HG02852 (cell line): ENCODE data around the gene UBL3.

Source experiments
- ATAC-seq: cut with Tn5 transposase; IDR thresholded peaks from one replicate; pipeline ENCODE4 v1.9.1; 2021; ENCODE audit warnings: mild to moderate bottlenecking, moderate library complexity; ENCODE audit not compliant: unreplicated experiment

Gene UBL3, protein sequence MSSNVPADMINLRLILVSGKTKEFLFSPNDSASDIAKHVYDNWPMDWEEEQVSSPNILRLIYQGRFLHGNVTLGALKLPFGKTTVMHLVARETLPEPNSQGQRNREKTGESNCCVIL

DNA sequence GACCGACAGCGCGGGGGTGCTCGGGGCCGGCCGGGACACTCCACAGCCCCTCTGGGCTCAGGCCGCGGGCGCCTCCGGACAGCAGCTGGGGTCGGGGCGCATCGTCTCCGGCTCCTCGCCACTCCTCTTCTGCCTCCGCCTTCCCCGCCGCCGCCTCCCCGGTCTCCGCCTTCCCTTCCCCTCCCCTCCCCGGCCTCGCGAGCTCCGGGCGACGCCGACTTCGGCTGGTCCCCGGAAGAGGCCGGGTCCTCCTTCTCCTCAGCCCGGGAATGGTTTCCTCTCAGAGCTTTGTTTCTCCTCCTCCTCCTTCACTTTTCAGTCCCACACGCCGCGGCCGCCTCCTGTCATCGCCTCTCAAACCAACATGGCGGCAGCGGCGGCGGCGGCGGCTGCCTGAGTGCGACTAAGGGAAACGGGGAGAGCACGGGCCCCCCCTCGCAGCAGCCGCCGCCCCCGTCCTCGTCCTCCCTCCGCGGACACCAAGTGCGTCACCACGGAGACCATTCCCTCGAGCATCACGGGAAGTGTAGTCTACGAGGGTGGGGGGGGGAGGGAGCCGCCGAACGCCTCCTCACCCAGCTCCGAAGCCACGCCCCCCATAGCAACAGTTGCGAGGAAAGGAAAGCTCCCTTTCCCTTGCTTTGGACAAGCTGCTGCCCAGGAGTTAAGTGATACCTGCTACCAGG lies at the start of gene UBL3:
UBL3 (minus strand) TSS at position 405 of the 686 bp plus-strand sequence. CDS start 1,079 bp downstream, outside the sequence.
- ATAC-seq: peak; percentile 90

DNA sequence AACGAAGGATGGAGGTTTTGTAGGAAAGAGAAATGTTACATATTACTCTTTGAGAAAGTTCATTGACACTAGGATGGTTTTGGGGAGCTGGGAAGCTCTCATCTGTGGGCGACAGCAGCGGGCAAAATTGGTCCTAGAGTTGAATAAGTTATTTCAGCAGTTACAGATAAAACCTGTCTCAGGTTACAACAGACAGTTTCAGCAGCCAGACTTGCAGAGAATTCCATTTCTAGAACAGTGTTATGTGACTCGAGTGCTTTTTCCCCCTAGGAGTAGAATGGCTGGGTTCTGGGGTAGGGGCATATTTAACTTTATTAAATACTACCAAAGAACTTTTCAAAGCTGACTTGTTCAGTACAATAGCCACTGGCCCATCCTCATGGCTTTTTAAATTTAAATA lies 46.7 kb upstream of the UBL3 start:
- ATAC-seq: no peak

DNA sequence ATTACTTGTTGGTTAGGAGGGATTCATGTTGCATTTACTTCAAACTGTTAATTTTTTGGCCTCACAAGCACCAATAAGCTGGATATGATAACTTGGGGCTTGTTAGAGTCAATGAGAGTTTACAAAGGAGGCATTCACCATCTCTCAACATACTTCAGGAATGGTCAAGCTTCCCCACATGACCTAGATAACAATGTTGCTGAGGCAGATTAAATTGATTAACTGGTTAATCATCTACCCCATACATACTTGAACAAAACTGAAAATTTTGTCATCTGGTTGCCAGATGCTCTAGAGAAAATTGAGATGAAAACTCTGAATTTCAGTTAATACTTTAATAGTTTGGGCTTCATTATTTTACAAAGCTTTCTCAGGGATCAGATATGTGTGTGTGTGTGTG lies 43.0 kb upstream of the UBL3 start:
- no peak for ATAC-seq

DNA sequence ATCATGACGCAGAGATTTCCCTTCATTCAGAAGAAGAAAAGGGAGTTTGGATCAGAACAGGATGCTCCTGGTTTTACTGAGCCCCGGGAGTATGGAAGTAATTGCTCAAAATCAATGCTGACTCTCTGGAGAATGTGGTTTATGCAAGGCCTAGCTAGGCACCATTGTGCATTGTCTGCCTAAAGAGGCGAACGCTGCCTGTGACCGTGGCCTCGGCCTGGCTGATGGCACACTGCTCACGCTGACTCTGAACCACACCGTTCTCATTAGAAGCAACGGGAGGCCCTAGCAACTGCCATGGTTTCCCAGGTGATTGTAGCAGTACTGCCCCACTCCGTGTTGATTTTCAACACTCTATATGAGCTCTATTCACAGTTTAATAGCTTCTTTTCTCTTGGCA lies 41.7 kb upstream of the UBL3 start:
- no peak for ATAC-seq

DNA sequence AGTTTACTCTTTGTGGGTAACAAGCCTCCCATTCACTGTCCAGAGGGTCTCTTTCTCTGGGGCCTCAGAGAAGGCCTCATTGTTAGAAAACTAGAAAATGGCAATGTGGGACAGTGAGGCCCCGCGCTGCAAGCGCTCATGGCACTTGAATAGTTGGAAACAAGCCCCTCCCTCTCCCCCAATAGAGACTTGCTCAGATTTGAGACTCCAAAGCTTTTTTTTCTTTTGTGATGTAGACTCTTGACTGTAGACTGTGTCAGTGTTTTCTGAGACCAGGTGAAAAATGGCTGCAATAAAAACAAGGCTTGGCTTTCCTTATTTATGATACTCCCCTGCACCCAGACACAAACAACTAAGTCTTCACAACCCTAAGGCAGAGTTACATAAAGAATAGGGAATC lies 38.7 kb upstream of the UBL3 start:
- no peak for ATAC-seq

DNA sequence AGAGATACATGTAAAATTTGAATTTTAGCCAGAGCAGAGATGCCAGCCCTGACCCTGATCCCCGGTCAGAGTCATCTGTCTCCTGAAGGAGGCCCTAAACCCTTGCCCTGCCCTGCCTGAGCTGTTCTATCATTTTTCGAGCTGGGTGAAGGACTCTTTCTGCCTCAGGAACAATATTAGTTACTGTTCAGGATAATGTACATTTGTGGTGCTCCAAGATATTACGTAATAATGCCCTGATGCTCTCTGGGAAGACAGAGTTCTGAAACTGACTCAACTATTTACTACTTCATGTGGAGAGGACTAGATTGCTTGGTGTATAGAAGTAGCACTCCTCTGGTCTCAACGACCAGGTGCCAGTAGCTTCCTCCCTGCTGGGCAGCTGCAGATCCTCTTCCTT lies 37.9 kb upstream of the UBL3 start:
- no peak for ATAC-seq

DNA sequence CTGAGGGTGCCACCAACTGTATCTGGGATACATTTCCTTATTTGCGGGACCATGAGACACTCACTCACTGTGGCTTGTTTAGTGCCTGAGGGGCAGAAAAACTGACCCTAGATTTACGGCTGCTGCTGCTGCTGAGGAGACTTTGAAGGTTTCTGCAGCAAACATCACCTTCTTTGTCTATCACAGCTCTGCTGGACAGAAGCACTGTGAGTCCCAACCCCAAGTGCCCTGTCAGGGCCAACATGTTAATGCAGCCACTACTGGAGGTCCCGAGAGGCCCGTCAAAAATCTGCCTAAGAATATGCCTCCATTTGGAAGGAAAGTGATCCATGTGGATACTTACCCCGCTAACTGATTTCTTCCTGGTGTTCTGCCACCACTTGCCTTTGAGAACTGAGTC lies 37.3 kb upstream of the UBL3 start:
- no peak for ATAC-seq

DNA sequence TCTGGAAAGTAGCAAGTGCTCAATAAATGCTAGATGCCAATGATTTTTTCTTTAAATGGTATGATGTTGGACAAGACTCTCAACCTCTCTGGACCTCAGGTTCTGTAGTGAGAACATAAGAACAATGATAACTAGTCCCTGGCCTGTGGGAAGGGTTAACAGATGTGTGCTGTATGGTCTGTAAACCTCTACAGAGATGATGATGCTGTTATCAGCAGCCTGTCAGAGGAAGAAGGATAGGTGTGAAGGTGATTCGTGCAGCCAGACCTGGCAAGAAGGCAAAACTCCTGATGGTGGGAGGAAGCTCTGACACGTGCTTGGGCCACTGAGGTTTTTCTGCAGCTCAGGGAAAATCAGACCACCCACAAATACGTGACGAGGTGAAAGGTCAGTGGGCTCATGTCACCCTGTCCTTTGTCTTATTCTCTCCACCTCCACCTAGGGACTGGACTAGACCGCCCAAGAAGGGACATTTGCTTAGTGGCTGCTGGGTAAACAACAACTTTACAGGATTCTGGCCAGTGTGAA lies 36.7 kb upstream of the UBL3 start:
- ATAC-seq: no peak

DNA sequence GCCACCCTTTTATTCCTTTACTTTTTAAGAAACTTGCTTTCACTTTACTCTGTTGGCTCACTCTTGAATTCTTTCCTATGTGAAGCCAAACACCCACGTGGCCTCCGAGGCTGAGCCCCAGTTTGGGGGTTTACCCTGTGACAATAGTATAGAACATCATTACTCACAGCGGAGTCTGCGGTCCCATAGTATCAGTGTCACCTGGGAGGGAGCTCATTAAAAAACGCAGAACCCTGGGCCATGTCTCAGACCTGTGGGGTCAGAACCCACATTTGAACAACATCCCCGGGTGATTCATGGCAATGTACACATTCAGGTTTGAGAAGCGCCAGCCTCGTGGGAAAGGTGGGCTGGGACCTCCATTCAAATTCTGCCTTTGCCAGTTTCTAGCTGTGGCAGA lies 36.0 kb upstream of the UBL3 start:
- no peak for ATAC-seq

DNA sequence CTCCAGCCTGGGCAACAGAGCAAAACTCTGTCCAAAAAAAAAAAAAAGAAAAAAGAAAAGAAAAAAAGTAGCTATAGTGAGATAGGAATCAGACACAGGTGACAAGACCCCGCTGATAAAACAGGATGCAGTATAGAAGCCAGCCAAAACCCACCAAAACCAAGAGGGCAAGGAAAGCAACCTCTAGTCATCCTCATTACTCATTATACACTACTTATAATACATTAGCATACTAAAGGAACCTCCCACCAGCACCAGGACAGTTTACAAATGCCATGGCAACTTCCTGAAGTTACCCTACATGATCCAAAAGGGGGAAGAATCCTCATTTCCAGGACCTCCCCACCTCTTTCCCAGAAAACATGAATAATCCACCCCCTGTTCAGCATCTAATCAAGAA lies 35.6 kb upstream of the UBL3 start:
- no peak for ATAC-seq

DNA sequence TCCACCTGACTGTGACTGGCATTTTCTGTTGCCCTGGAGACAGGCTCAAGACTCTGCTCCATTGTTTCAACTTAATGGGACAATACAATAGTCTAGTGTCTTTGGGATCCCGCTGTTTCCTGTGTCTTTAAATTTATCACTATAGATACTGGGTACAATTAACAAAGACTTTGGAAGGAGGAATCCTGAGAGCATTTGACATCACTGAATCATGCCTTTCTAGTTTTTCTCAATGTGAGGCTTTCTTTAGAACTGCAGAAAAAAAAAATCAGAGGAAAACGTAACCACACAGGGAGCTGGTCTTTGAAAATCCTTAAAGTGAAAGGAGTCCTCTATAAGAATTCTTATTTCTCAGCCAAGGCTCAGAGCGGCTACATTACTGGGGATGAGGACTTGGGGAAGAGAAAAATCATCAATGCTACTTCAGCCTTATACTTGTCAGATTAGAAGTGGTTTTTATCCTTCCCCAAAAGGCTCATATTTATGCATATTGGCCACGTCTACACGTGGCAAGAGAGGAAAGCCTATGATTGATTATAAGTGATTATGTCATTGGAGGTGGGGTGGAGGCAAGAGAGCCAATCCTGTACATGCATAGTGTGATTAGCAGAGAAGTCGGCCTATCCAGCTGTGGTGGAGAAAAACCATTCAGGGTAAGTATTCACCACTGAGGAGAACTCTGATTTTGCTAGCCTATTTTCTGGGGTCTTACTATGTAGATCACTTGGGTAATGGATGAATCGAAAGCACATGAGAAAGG lies 34.4 kb upstream of the UBL3 start:
- ATAC-seq: no peak

DNA sequence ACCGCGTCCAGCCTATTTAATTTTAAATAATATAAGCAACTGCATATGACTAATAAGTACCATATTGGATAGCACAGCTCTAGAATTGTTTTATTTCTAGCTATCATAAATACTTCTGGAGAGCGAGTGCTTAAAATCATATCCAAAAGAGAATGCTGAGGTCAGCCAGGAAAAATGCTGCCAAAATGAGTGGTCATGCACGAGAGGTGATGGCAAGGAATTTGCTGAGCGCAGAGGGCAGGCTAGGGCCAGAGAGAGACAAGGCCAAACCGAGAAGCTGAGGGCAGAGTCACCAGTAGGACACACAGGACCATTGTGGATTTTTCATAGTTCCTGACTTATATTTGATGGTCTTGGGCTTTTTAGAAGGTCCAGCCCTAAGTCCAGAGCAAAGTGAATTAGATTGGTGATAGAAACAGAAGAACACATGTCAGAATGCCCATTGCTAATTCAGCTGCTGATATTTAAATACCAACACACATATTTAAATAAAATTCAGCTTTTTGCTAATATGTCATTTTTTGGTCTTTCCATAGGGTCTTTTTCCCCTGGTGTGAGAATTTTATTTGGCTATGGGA lies 33.6 kb upstream of the UBL3 start:
- ATAC-seq: no peak

DNA sequence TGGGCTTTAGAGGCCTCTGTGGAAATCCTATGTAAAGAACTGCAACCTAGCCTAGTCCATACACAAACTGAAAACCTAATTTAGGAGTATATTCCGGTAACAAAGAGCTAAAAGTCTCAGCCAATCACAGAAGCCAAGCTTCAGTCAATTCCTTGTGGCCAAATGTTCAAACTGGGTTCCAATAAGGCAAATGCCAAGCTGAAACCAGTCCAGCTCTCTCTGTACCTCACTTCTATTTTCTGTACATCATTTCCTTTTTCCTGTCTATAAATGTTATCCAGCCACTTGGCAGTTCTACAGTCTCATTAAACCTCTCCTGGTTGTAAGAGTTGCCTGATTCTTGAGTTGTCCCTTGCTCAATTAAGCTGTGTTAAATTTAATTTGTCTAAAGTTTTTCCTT lies 31.7 kb upstream of the UBL3 start:
- ATAC-seq: no peak

DNA sequence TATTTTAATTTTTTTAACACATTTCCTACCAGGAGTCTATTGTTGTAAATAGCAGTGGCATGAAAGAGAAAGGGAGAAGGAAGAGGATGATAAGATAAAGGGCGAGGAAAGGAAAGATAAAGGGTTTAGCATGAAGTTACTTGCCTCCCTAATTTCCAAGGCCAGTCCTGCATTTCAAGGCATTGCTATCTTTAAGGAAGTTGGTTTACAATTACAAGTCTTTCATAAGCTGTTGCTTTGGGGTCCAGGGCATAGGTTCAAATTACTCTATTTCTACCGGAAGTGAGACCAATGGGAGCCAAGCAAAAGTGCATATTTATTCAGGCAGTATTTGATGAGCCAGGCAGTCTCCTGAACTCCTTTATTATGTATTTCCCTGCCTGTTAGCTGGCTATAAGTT lies 27.7 kb upstream of the UBL3 start:
- no peak for ATAC-seq

DNA sequence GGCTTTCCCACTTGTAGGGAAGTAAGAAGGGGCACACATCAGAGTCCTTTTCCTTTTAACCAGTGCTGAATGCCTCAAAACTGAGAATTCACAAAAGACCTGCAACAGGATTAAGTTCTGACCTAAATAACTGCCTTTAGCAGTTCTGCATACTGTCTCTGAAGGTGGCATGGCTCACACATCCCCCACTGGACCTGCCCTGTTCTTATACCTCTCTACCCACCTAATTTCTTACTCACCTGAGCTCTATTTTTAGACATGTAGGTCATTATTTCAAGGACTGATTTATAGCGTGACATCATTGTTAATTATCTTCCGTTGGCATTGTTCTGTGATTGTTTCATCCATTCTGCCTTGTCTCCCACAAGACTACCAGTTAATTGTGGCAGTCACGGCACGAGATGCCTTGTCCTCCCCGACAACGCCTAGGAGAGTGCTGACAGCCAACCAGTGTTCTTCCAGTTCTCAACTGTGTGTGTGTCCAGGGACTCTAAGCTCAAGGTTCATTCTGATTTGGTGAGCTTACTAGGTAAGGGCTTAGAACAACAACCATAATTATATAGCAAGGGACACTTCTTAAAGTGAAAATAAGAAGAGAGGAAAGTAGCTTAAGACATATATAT lies 27.1 kb upstream of the UBL3 start:
- ATAC-seq: no peak

DNA sequence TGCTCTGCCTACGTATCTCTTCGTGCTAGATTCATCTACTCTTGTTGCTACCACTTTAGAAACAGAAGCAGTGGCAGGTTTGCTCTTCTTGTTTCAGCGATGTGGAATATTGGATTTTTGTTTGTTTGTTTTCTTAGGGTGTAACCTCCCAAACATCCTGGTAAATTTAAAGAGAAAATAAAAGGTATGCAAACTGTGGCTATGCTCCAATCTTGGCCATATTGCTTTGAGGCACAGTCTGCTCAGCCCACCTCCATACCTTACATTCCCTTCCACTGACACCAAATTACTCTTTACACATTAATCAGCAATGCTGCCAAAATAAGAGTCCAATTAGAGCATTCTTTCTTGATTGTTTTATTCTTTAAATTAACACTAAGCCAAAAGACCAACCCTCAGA lies 25.2 kb upstream of the UBL3 start:
- ATAC-seq: no peak

DNA sequence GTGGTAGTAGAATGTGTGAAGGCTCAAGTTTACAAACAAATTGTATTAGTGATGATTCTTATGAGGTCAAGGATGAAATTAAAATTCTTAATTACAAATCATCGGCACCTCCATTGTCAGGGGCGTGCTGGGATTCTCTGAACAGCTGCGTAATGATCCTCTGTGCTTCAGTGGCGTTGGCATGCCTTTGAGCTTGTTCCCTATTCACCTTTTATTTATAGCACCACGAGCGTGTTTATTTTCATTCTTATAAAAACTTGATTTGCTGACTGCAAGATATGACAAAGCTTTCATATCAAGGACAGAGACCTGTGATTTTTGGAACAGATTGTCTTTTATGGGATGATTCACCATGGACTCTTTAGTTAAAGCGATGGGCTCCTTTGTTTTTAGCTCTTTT lies 18.2 kb upstream of the UBL3 start:
- no peak for ATAC-seq

DNA sequence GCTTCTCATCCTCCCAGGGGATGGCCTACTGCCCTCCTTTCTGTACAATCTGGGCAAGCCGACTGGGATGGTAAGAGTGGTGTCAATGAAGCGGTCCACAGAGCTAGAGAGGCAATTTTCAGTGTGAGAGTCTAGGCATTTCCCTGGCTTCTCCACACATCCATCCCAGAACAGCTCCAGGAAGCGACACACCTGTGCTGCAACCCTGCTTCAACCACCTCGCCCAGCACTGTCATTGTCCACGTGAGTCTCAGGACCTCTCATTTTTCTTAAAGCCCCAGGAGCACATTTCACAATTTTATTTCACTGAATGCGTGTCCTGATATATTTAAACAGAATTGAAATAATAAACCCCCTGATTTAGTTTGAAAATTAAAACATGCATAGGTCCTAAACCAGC lies 15.5 kb upstream of the UBL3 start:
- ATAC-seq: no peak

DNA sequence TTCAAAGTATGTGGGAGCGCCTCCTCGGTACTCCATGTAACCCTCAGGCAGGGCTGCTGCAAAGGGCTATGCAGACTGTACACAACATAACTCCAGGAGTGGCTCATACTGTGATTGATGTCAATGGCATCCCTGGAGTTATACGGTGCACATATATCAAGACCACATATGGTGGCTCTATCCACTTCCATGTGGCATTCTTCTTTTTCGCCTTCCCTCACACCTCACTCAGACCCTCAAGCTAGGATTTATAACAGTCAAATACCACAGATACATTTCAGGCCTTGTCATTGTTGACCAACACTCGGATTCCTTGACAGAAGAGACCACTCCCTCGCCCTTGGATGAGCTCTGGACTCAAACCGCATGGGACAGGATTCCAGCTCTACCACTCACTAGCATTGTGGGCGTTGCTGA lies 11.3 kb upstream of the UBL3 start:
- no peak for ATAC-seq

DNA sequence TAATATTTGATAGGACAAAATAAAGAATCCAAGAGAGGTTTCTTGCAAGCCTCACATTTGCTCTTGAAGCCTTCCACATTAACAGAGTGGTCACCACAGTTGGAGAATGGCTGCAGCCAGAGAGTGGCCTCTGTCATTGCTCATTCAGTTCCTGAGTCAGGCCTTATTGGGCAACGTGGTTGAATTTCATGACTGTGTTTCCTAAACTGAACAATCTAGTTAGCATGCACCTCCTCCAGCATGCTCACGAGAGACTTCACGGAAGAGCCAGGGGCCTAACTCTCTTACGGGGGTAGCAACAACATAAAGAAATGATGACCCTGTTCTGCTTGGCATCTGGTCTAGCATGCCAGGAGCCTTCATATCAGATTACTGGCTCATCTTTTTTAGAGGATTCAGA lies 9.6 kb upstream of the UBL3 start:
- no peak for ATAC-seq

DNA sequence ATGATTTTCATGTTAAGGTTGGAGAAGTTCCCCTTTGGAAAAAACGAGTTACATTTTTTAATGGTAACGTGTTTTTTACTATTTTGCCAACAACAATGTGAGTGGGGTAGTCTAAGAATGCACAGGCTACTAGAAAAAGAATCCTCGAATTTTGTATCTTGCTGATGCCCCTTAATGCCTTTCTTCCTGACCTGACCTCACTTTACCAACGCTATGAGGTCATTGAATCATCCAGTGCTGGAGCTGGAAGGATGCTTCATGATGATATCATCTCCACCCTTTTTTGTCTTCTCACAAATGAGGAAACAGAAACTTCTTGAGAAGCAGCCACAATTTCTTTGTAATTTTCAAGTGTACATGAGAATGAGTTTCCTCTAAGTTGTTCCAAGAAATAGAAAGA lies 8.2 kb upstream of the UBL3 start:
- no peak for ATAC-seq
